Stimulated activated CD8-positive, alpha-beta memory T cell treated with anti-CD3 and anti-CD28 coated beads, Interleukin-2, amount 100 ng/mL, for 1 hour (primary cell): ENCODE results near the gene SLFN5.
A peak's percentile ranks its signal among the peaks of the same experiment; 100 is the strongest.
"Not testable (repeated sequence)": the region's sequence is repeated elsewhere in the genome, so short reads cannot be mapped to it uniquely, and the experiment has no call there.

Experiments
- DNase-seq, 2 donors: peaks; one replicate each; pipeline ENCODE4 v3.0.0-alpha.2; 2020; ENCODE audit warnings: low read depth in 2 of 2

Gene SLFN5

GRCh38 chr17:35242158-35242804, 591 bp upstream of the SLFN5 start:
- peak; percentile 62 to 67 for DNase-seq

GRCh38 chr17:35243561-35244340, 879 bp downstream of the SLFN5 start:
- DNase-seq = peak; percentile 18 to 28

GRCh38 chr17:35244341-35245195, 1.7 kb downstream of the SLFN5 start:
- DNase-seq = peak; percentile 55 to 65

GRCh38 chr17:35245196-35245486, 2.3 kb downstream of the SLFN5 start:
- no peak for DNase-seq

- no peak for DNase-seq
Measured at GRCh38 chr17:35252651-35253050, 9.8 kb downstream of the SLFN5 start.

GRCh38 chr17:35254107-35254773, 11.4 kb downstream of the SLFN5 start:
- no peak for DNase-seq

- no peak for DNase-seq
Measured at GRCh38 chr17:35255316-35255715, 12.4 kb downstream of the SLFN5 start.

GRCh38 chr17:35256629-35257028, 13.8 kb downstream of the SLFN5 start:
- no peak for DNase-seq

- no peak for DNase-seq
Measured at GRCh38 chr17:35257208-35257659, 14.4 kb downstream of the SLFN5 start.

- no peak for DNase-seq
Measured at GRCh38 chr17:35259001-35259400, 16.1 kb downstream of the SLFN5 start.

GRCh38 chr17:35265071-35265470, 22.2 kb downstream of the SLFN5 start:
- DNase-seq = no peak

- DNase-seq = no peak
Measured at GRCh38 chr17:35265566-35266141, 22.8 kb downstream of the SLFN5 start.

- DNase-seq = not testable (repeated sequence)
Measured at GRCh38 chr17:35274167-35275066, 31.5 kb downstream of the SLFN5 start.

- DNase-seq = not testable (repeated sequence)
Measured at GRCh38 chr17:35278454-35278853, 35.6 kb downstream of the SLFN5 start.

GRCh38 chr17:35278876-35279275, 36.0 kb downstream of the SLFN5 start:
- DNase-seq = not testable (repeated sequence)

- no peak for DNase-seq
Measured at GRCh38 chr17:35283767-35284166, 40.9 kb downstream of the SLFN5 start.

- DNase-seq = no peak
Measured at GRCh38 chr17:35284955-35285354, 42.1 kb downstream of the SLFN5 start.

GRCh38 chr17:35286120-35286781, 43.4 kb downstream of the SLFN5 start:
- no peak for DNase-seq

GRCh38 chr17:35287286-35287811, 44.5 kb downstream of the SLFN5 start:
- DNase-seq = no peak

- no peak for DNase-seq
Measured at GRCh38 chr17:35289222-35289621, 46.4 kb downstream of the SLFN5 start.
